ENCODE results near the gene MAGI2. TPM values are rescaled to one million over a fixed set of nuclear protein-coding genes. Genes with fewer than 3 reads are reported as not detected.

MAGI2 gene
- total RNA-seq, 2 donors from 2014 or later: 3.9 to 10.5 TPM

- Histone ChIP-seq H3K4me1 (no peaks in the 10 kb centered on the region), H3K9me3 (no peaks in the 10 kb centered on the region), H3K27me3 (no peaks in the 10 kb centered on the region), H3K27ac (no peak overlapping the region), H3K36me3 (replicated peaks in 1 of 2; ENCODE audit: insufficient read depth in 1 of 2, low read depth in 2 of 2) (no peaks in the 10 kb centered on the region), H3K4me3 (no peak overlapping the region)
- DNase-seq (no peak), ATAC-seq (no peak)
- intact Hi-C loops (cut with DNase I): no loop called here
- TF ChIP-seq POLR2A (IDR thresholded peaks at IDR 0.05): no peak
- no peak for TF ChIP-seq CTCF (IDR thresholded peaks at IDR 0.05)
- 69 to 70% methylated on average over 9 of the region's 9 CpGs for WGBS, 2 donors
These were observed 1261.9 kb downstream of the MAGI2 start for GRCh38 chr7:78191475-78192079.

GRCh38 chr7:78189762-78190161, 1263.7 kb downstream of the MAGI2 start:
- no peaks in the 10 kb centered on the region for H3K27me3 ChIP-seq
- intact Hi-C loops (cut with DNase I): no loop called here
- H3K9me3 ChIP-seq: no peaks in the 10 kb centered on the region
- no peak overlapping the region for H3K27ac ChIP-seq
- no peak for ATAC-seq
- TF ChIP-seq POLR2A (IDR thresholded peaks at IDR 0.05): no peak
- no peak for TF ChIP-seq CTCF (IDR thresholded peaks at IDR 0.05)
- no peak overlapping the region for H3K4me3 ChIP-seq
- H3K4me1 ChIP-seq: no peaks in the 10 kb centered on the region
- peak in 2 of 4 donors; percentile 5 to 22 for DNase-seq
- H3K36me3 ChIP-seq (replicated peaks in 1 of 2; ENCODE audit: insufficient read depth in 1 of 2, low read depth in 2 of 2): no peaks in the 10 kb centered on the region

GRCh38 chr7:78185149-78185745, 1268.2 kb downstream of the MAGI2 start:
- intact Hi-C loops (cut with DNase I): no loop called here

GRCh38 chr7:78184299-78184698, 1269.2 kb downstream of the MAGI2 start:
- Histone ChIP-seq H3K36me3 (replicated peaks in 1 of 2; ENCODE audit: insufficient read depth in 1 of 2, low read depth in 2 of 2) (no peaks in the 10 kb centered on the region), H3K27me3 (no peaks in the 10 kb centered on the region), H3K4me3 (no peak overlapping the region), H3K4me1 (no peaks in the 10 kb centered on the region), H3K27ac (no peak overlapping the region), H3K9me3 (no peaks in the 10 kb centered on the region)
- no peak for ATAC-seq
- TF ChIP-seq CTCF (IDR thresholded peaks at IDR 0.05): no peak
- no peak for TF ChIP-seq POLR2A (IDR thresholded peaks at IDR 0.05)
- 92 to 100% methylated on average over 1 of the region's 1 CpG for whole genome bisulfite sequencing, 2 donors
- no peak for DNase-seq
- intact Hi-C loops (cut with DNase I): no loop called here

More at GRCh38 chr7:78185149-78185745, 1268.2 kb downstream of the MAGI2 start:
- TF ChIP-seq POLR2A (IDR thresholded peaks at IDR 0.05) (no peak), CTCF (IDR thresholded peaks at IDR 0.05) (no peak)
- Histone ChIP-seq H3K4me3 (no peak overlapping the region), H3K27ac (no peak overlapping the region), H3K9me3 (no peaks in the 10 kb centered on the region), H3K4me1 (no peaks in the 10 kb centered on the region), H3K27me3 (no peaks in the 10 kb centered on the region), H3K36me3 (replicated peaks in 1 of 2; ENCODE audit: insufficient read depth in 1 of 2, low read depth in 2 of 2) (no peaks in the 10 kb centered on the region)
- no peak for DNase-seq
- WGBS, 2 donors: 74 to 83% methylated on average over 4 of the region's 4 CpGs
- ATAC-seq: no peak

Data from body of pancreas (tissue), 4 donors.